HUES64 (cell line): ENCODE data around the gene VPS4A.
"Not testable (repeated sequence)": the region's sequence is repeated elsewhere in the genome, so short reads cannot be mapped to it uniquely, and the experiment has no call there.

ENCODE experiments used
- H3K27ac ChIP-seq: 2 replicates; pipeline ENCODE4 v1.7.0; 2013; ENCODE audit warnings: low read depth, low read length, inconsistent platforms
- H3K27me3 ChIP-seq: 2 replicates; pipeline ENCODE4 v1.6.1; 2013; ENCODE audit warnings: mild to moderate bottlenecking, low read length; ENCODE audit not compliant: insufficient read depth
- H3K36me3 ChIP-seq: 2 replicates; pipeline ENCODE4 v1.6.1; 2013; ENCODE audit warnings: mild to moderate bottlenecking, low read length; ENCODE audit not compliant: insufficient read depth
- H3K4me1 ChIP-seq: 2 replicates; pipeline ENCODE4 v1.6.1; 2013; ENCODE audit warnings: mild to moderate bottlenecking, low read length, moderate library complexity; ENCODE audit not compliant: insufficient read depth
- H3K4me3 ChIP-seq: 2 replicates; pipeline ENCODE4 v1.5.1; 2013; ENCODE audit warnings: mild to moderate bottlenecking, low read length, moderate library complexity
- H3K9ac ChIP-seq: 2 replicates; pipeline ENCODE4 v1.6.1; 2013; ENCODE audit warnings: mild to moderate bottlenecking, low read depth, low read length
- H3K9me3 ChIP-seq: 2 replicates; pipeline ENCODE4 v1.6.1; 2013; ENCODE audit warnings: low read depth, low read length; ENCODE audit not compliant: insufficient read depth
- WGBS: fragments of 150-250, 120-280 bp; methylation state at CpG from one replicate; pipeline ENCODE4 v1.1.7; 2013; ENCODE audit warnings: missing lambda C conversion rate; 5-methylcytosine and 5-hydroxymethylcytosine counted together

The VPS4A gene

GRCh38 chr16:69346683-69347082 lies 35.5 kb downstream of the VPS4A start:
- H3K9ac ChIP-seq = no peak overlapping the region
- H3K27ac ChIP-seq = no peak overlapping the region
- WGBS = 91% methylated on average over 5 of the region's 6 CpGs
- no peak overlapping the region for H3K4me3 ChIP-seq
- no peaks in the 10 kb centered on the region for H3K4me1 ChIP-seq
- H3K9me3 ChIP-seq = no peaks in the 10 kb centered on the region
- peaks cover 33% of the 10 kb centered on the region for H3K36me3 ChIP-seq
- H3K27me3 ChIP-seq = no peaks in the 10 kb centered on the region

GRCh38 chr16:69348222-69348621 lies 37.1 kb downstream of the VPS4A start:
- Histone ChIP-seq H3K27ac (no peak overlapping the region), H3K9ac (no peak overlapping the region), H3K4me3 (no peak overlapping the region), H3K9me3 (no peaks in the 10 kb centered on the region), H3K27me3 (no peaks in the 10 kb centered on the region), H3K36me3 (peaks cover 17% of the 10 kb centered on the region), H3K4me1 (no peaks in the 10 kb centered on the region)
- 99% methylated on average over 6 of the region's 6 CpGs for WGBS

GRCh38 chr16:69349536-69349935 lies 38.4 kb downstream of the VPS4A start:
- Histone ChIP-seq H3K27ac (no peak overlapping the region), H3K9ac (no peak overlapping the region), H3K9me3 (no peaks in the 10 kb centered on the region), H3K36me3 (peaks cover 5% of the 10 kb centered on the region; the same call in 1 of the 2 replicates), H3K4me1 (no peaks in the 10 kb centered on the region), H3K4me3 (no peak overlapping the region), H3K27me3 (no peaks in the 10 kb centered on the region)
- 94% methylated on average over 10 of the region's 10 CpGs for WGBS

- H3K4me3 ChIP-seq = no peak overlapping the region
- H3K27me3 ChIP-seq = no peaks in the 10 kb centered on the region
- H3K9ac ChIP-seq = no peak overlapping the region
- H3K36me3 ChIP-seq = peaks cover 11% of the 10 kb centered on the region
- H3K27ac ChIP-seq = no peak overlapping the region
- WGBS = 95% methylated on average over 5 of the region's 6 CpGs
- no peaks in the 10 kb centered on the region for H3K9me3 ChIP-seq
- no peaks in the 10 kb centered on the region for H3K4me1 ChIP-seq
Measured at GRCh38 chr16:69350536-69351133, 39.5 kb downstream of the VPS4A start.

GRCh38 chr16:69351309-69352027 lies 40.3 kb downstream of the VPS4A start, which contains the start of gene TMED6:
Gene TMED6, minus strand, starts transcription at chr16:69351786. Its CDS starts 33 bp downstream, at chr16:69351753.
- H3K27ac ChIP-seq = no peak within 1 kb of the TSS
- peaks cover 16% of the 10 kb centered on the region for H3K36me3 ChIP-seq
- H3K9ac ChIP-seq = no peak within 1 kb of the TSS
- WGBS = 92% methylated on average over 12 of the region's 12 CpGs
- H3K4me1 ChIP-seq = no peaks in the 10 kb centered on the region
- no peaks in the 10 kb centered on the region for H3K27me3 ChIP-seq
- no peaks in the 10 kb centered on the region for H3K9me3 ChIP-seq
- H3K4me3 ChIP-seq = no peak within 1 kb of the TSS

- H3K9me3 ChIP-seq, H3K4me3 ChIP-seq, H3K27me3 ChIP-seq, H3K27ac ChIP-seq, H3K9ac ChIP-seq, H3K4me1 ChIP-seq: not testable (repeated sequence)
- H3K36me3 ChIP-seq = peaks cover 31% of the 10 kb centered on the region
- WGBS = 97% methylated on average over 9 of the region's 9 CpGs
Measured at GRCh38 chr16:69360070-69360469, 48.9 kb downstream of the VPS4A start.

- Histone ChIP-seq H3K36me3 (peaks cover 42% of the 10 kb centered on the region), H3K4me1 (no peaks in the 10 kb centered on the region)
- WGBS = 95% methylated on average over 5 of the region's 5 CpGs
Measured at GRCh38 chr16:69363281-69363717, 52.1 kb downstream of the VPS4A start.

GRCh38 chr16:69364088-69364487 lies 52.9 kb downstream of the VPS4A start:
- H3K27ac ChIP-seq = no peak overlapping the region
- WGBS = 97% methylated on average over 2 of the region's 2 CpGs
- H3K36me3 ChIP-seq = peaks cover 50% of the 10 kb centered on the region
- no peaks in the 10 kb centered on the region for H3K27me3 ChIP-seq
- H3K4me1 ChIP-seq = no peaks in the 10 kb centered on the region
- H3K9me3 ChIP-seq = no peaks in the 10 kb centered on the region
- H3K4me3 ChIP-seq = no peak overlapping the region
- H3K9ac ChIP-seq = no peak overlapping the region

More at GRCh38 chr16:69363281-69363717, 52.1 kb downstream of the VPS4A start:
- Histone ChIP-seq H3K9ac (no peak overlapping the region), H3K9me3 (no peaks in the 10 kb centered on the region), H3K27ac (no peak overlapping the region), H3K4me3 (no peak overlapping the region), H3K27me3 (no peaks in the 10 kb centered on the region)

GRCh38 chr16:69365901-69366300 lies 54.8 kb downstream of the VPS4A start:
- Histone ChIP-seq H3K4me1 (no peaks in the 10 kb centered on the region), H3K4me3 (no peak overlapping the region), H3K27me3 (no peaks in the 10 kb centered on the region), H3K9me3 (no peaks in the 10 kb centered on the region), H3K9ac (no peak overlapping the region), H3K27ac (no peak overlapping the region), H3K36me3 (peaks cover 66% of the 10 kb centered on the region)
- 98% methylated on average over 2 of the region's 2 CpGs for WGBS

GRCh38 chr16:69366431-69366830 lies 55.3 kb downstream of the VPS4A start:
- Histone ChIP-seq H3K36me3 (peaks cover 69% of the 10 kb centered on the region), H3K4me1 (no peaks in the 10 kb centered on the region), H3K9ac (no peak overlapping the region)

GRCh38 chr16:69367980-69368379 lies 56.8 kb downstream of the VPS4A start:
- Histone ChIP-seq H3K27me3 (no peaks in the 10 kb centered on the region), H3K4me1 (no peaks in the 10 kb centered on the region), H3K9ac (no peak overlapping the region), H3K36me3 (peaks cover 83% of the 10 kb centered on the region), H3K27ac (no peak overlapping the region), H3K4me3 (no peak overlapping the region), H3K9me3 (no peaks in the 10 kb centered on the region)
- WGBS = 97% methylated on average over 7 of the region's 7 CpGs

More at GRCh38 chr16:69366431-69366830, 55.3 kb downstream of the VPS4A start:
- WGBS = 98% methylated on average over 7 of the region's 7 CpGs
- Histone ChIP-seq H3K9me3 (no peaks in the 10 kb centered on the region), H3K27me3 (no peaks in the 10 kb centered on the region), H3K27ac (no peak overlapping the region), H3K4me3 (no peak overlapping the region)
